SKM-1 (cell line): ENCODE data around the gene SMIM10L1.

Experiments used
- DNase-seq: peaks from one replicate; lab custom pipeline; 2025; ENCODE audit not compliant: unreplicated experiment; lab: John Stamatoyannopoulos, UW

Gene SMIM10L1

GRCh38 chr12:11183011-11183410 lies 12.0 kb downstream of the SMIM10L1 start:
- DNase-seq = no peak

- no peak for DNase-seq
Measured at GRCh38 chr12:11186837-11187236, 15.8 kb downstream of the SMIM10L1 start, which contains the start of gene TAS2R42. TAS2R42 (minus strand) TSS chr12:11186937; CDS start chr12:11186937, 0 bp downstream.

DNA sequence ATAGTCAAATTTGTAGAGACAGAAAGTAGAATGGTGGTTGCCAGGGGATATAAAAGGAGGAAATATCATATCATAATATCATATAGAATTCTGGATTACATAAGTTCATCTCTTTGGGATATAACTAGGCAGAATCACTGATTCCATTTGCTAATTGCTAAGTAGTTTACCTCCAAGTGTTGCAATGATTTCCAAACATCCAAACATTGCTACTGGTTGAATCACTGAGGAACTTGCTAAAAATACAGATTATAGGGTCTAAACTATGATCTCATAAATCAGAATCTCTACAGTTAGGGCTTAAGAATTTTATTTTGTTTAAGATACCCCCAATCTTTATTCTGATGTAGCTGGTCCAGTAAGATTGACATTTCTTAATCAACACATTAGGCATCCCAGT lies 31.8 kb downstream of the SMIM10L1 start:
- DNase-seq = no peak

- DNase-seq = no peak
Measured at GRCh38 chr12:11204173-11204572, 33.2 kb downstream of the SMIM10L1 start.

GRCh38 chr12:11209113-11209512 lies 38.1 kb downstream of the SMIM10L1 start:
- DNase-seq = no peak
